Raji (cell line): ENCODE measurements around the gene CD40.
A peak's percentile ranks its signal among the peaks of the same experiment; 100 is the strongest.

Experiments
- POLR2A ChIP-seq: IDR thresholded peaks from 2 replicates; pipeline ENCODE4 v1.6.1; 2011; ENCODE audit warnings: low read depth, low read length, control low read depth; ENCODE audit not compliant: insufficient read depth

CD40 gene

GRCh38 chr20:46117704-46118467 lies at the start of gene CD40:
Gene CD40, plus strand, starts transcription at chr20:46118314. Its CDS starts 30 bp downstream, at chr20:46118344.
- TF ChIP-seq POLR2A: peak; percentile 93

DNA sequence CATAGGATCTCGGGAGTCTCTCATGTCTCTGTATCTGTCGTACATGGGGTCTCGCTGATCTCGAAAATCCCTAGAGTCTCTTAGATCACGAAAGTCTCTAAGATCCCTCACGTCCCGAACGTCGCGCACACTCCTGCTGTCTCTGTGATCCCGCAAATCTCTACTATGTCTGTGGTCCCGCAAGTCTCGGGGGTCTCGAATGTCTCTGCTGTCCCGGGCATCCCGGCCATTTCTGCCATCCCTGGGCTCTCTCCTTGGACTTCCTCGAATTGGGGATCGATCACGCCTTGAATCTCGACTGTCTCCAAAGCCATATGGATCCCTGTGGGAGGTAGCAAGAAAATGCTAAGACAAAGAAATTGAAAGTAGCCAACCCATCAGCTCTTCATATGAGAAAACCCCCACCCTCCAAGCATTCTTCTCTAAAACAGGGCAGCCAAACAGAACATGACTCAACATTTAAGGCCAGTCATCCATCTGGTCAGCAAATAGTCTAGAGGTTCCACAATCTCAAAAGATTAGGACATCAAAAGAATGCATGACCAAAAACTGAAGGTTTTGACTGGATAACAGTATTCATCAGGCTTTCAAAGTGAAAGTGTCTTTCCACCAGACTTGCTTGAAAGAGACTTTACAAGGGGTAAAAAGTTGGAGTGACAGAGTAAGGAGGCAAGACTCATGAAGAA lies 47.8 kb upstream of the CD40 start:
- no peak for TF ChIP-seq POLR2A

- no peak for TF ChIP-seq POLR2A
Measured at GRCh38 chr20:46071573-46071972, 46.5 kb upstream of the CD40 start.

DNA sequence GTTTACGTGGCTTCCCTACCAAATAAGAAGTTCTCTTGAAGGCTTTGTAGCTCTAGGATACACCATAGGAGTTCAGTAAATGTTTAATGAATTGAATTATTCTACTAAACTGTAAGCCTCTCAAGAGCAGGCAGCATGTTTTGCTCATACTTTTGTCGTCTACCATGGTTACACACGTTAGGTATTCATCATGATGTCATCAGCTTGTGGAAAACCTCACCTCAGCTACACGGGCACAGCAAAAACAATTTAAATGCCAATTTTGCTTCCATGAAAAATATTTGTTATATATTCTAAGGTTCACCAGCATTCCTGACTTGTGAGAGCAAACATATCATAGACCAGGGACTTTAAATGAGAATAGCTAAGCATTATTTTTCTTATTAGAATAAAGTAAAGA lies 45.1 kb upstream of the CD40 start:
- TF ChIP-seq POLR2A: no peak

GRCh38 chr20:46073443-46073842 lies 44.7 kb upstream of the CD40 start:
- TF ChIP-seq POLR2A: no peak

GRCh38 chr20:46074006-46074405 lies 44.1 kb upstream of the CD40 start:
- no peak for TF ChIP-seq POLR2A

- TF ChIP-seq POLR2A: no peak
Measured at GRCh38 chr20:46076806-46077205, 41.3 kb upstream of the CD40 start.

DNA sequence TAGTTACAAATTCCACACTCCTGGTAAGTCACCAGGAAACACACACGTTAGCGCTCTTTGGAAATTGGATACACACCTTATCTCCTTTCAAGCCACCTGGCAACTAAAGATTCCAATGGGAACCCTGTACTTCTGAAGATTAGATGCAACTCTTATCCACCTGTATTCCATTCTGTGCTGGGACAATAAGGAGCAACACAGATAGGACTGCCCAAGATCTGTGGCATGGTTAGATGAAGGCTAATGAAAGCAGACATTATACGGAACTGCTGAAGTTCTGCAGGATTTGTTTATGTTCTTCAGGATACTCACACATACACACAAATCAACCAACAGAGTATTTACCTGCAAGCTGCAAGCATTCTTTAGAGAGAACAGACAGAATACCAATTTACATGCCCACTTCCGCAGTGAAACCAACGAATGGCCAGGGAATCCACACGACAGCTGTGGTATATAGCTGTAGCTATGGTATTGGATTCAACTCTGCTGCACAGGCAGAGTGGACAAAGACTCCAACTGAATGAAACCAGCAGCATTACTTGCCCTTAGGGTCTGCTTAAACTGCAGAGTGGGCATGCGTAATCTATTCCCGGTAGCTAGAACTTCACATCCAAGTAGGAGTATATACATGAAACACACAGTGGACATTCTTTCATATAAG lies 40.3 kb upstream of the CD40 start:
- no peak for TF ChIP-seq POLR2A

GRCh38 chr20:46078954-46079353 lies 39.2 kb upstream of the CD40 start:
- no peak for TF ChIP-seq POLR2A

GRCh38 chr20:46081074-46081473 lies 37.0 kb upstream of the CD40 start:
- no peak for TF ChIP-seq POLR2A

- no peak for TF ChIP-seq POLR2A
Measured at GRCh38 chr20:46083101-46083500, 35.0 kb upstream of the CD40 start.

- no peak for TF ChIP-seq POLR2A
Measured at GRCh38 chr20:46083531-46084061, 34.5 kb upstream of the CD40 start.

DNA sequence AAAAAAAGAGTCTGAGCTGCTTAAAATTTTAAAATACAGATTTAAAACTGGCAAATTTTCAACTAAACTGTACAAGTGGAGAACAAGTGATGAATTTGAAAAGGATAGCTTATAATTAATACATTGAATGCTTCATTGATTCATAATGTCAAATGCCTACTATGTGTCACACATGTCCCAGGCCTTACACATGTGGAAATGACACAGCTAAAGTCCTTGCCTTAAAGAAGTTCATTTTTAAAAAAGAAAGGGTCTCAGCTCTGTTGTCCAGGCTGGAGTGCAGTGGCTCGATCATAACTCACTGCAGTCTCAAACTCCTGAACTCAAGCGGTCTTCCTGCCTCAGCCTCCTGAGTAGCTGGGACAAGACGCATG lies 33.3 kb upstream of the CD40 start:
- TF ChIP-seq POLR2A: no peak

- TF ChIP-seq POLR2A: no peak
Measured at GRCh38 chr20:46085179-46085851, 32.8 kb upstream of the CD40 start.

GRCh38 chr20:46087161-46087560 lies 31.0 kb upstream of the CD40 start:
- no peak for TF ChIP-seq POLR2A
